Neural cell (in vitro differentiated cells): ENCODE measurements around the gene REPS1. TPM values are rescaled to one million over a fixed set of nuclear protein-coding genes. Genes with fewer than 3 reads are reported as not detected.

Source experiments
- H2AFZ ChIP-seq: fragments of 200-600, 300-800 bp; sonication (generic), shearing (Covaris generic); 2 replicates; pipeline ENCODE4 v1.6.0; 2014; ENCODE audit warnings: low read depth, mild to moderate bottlenecking, antibody characterized with exemption, low read length, moderate library complexity
- H3F3A ChIP-seq: fragments of 200-600 bp; shearing (Covaris generic); 2 replicates; pipeline ENCODE4 v1.6.1; 2016; ENCODE audit warnings: mild to moderate bottlenecking, moderate library complexity, mixed read lengths, antibody characterized with exemption, low read length; ENCODE audit not compliant: insufficient read depth, poor library complexity, severe bottlenecking
- H3K27ac ChIP-seq: fragments of 200-600, 300-800 bp; sonication (generic), shearing (Covaris generic); 2 replicates; pipeline ENCODE4 v1.5.1; 2014; ENCODE audit warnings: mild to moderate bottlenecking, low read length, moderate library complexity
- H3K27me3 ChIP-seq: fragments of 300-800, 200-600 bp; sonication (generic), shearing (Covaris generic); 2 replicates; pipeline ENCODE4 v1.6.0; 2014; ENCODE audit warnings: mild to moderate bottlenecking, low read depth, low read length, moderate library complexity; ENCODE audit not compliant: insufficient read depth
- H3K36me3 ChIP-seq: fragments of 300-800, 200-600 bp; sonication (generic), shearing (Covaris generic); 2 replicates; pipeline ENCODE4 v1.5.1; 2014; ENCODE audit warnings: mild to moderate bottlenecking, antibody characterized with exemption, low read length, moderate library complexity; ENCODE audit not compliant: insufficient read depth
- H3K4me2 ChIP-seq: fragments of 300-800, 200-600 bp; sonication (generic), shearing (Covaris generic); 2 replicates; pipeline ENCODE4 v1.6.0; 2014; ENCODE audit warnings: mild to moderate bottlenecking, low read length
- H3K4me3 ChIP-seq: fragments of 300-800, 200-600 bp; sonication (generic), shearing (Covaris generic); 2 replicates; pipeline ENCODE4 v1.5.1; 2014; ENCODE audit warnings: mild to moderate bottlenecking, low read length, moderate library complexity
- H3K79me2 ChIP-seq: fragments of 200-600 bp; shearing (Covaris generic); replicated peaks from 2 replicates; pipeline ENCODE4 v1.6.0; 2014; ENCODE audit warnings: mild to moderate bottlenecking, low read length, moderate library complexity; ENCODE audit not compliant: insufficient read depth
- H3K9ac ChIP-seq: fragments of 300-800, 200-600 bp; sonication (generic), shearing (Covaris generic); 2 replicates; pipeline ENCODE4 v1.6.1; 2016; ENCODE audit warnings: mild to moderate bottlenecking, low read length, mixed read lengths
- H3K9me2 ChIP-seq: fragments of 200-600 bp; shearing (Covaris generic); 2 replicates; pipeline ENCODE4 v1.6.1; 2016; ENCODE audit warnings: mild to moderate bottlenecking, low read length, mixed read lengths; ENCODE audit not compliant: insufficient read depth
- H3K9me3 ChIP-seq: fragments of 200-600, 300-800 bp; sonication (generic), shearing (Covaris generic); 2 replicates; pipeline ENCODE4 v1.6.1; 2016; ENCODE audit warnings: mild to moderate bottlenecking, mixed run types, low read length, moderate library complexity, mixed read lengths
- H4K20me1 ChIP-seq: fragments of 200-600 bp; shearing (Covaris generic); 2 replicates; pipeline ENCODE4 v1.6.1; 2016; ENCODE audit warnings: mild to moderate bottlenecking, mixed run types; ENCODE audit not compliant: insufficient read depth
- EP300 ChIP-seq: fragments of 450-650 bp; conservative IDR thresholded peaks from 2 replicates; pipeline ENCODE4 v1.6.1; 2014; ENCODE audit warnings: antibody characterized with exemption, mild to moderate bottlenecking, moderate library complexity; ENCODE audit not compliant: poor library complexity, severe bottlenecking
- EZH2 ChIP-seq: fragments of 200-600, 300-800 bp; shearing (Covaris generic), sonication (generic); IDR thresholded peaks from 2 replicates; pipeline ENCODE4 v1.6.1; 2014; ENCODE audit warnings: antibody characterized with exemption, low read length, borderline replicate concordance, mild to moderate bottlenecking; ENCODE audit not compliant: insufficient read depth, poor library complexity, severe bottlenecking
- MXI1 ChIP-seq: fragments of 450-650 bp; conservative IDR thresholded peaks from 2 replicates; pipeline ENCODE4 v1.6.1; 2014; ENCODE audit warnings: antibody characterized with exemption, mild to moderate bottlenecking; ENCODE audit not compliant: poor library complexity, severe bottlenecking
- POLR2AphosphoS5 ChIP-seq: IDR thresholded peaks from 2 replicates; pipeline ENCODE4 v1.6.1; 2012
- RAD21 ChIP-seq: fragments of 450-650 bp; conservative IDR thresholded peaks from 2 replicates; pipeline ENCODE4 v1.6.1; 2014; ENCODE audit warnings: antibody characterized with exemption, mild to moderate bottlenecking, moderate library complexity
- SMC3 ChIP-seq: fragments of 450-650 bp; conservative IDR thresholded peaks from 2 replicates; pipeline ENCODE4 v1.6.1; 2014; ENCODE audit warnings: antibody characterized with exemption, mild to moderate bottlenecking, moderate library complexity; ENCODE audit not compliant: poor library complexity
- TAF1 ChIP-seq: IDR thresholded peaks from 2 replicates; pipeline ENCODE4 v1.6.1; 2012; ENCODE audit warnings: low read depth
- polyA plus RNA-seq: library from polyadenylated mRNA; depleted of rRNA; stranded (reverse); fragments of >200 nt; gene quantifications from 2 replicates; pipeline ENCODE4 v1.2.3, GENCODE V29; 2014
- TF ChIP-seq, protein P1 (sequence below): IDR thresholded peaks from 2 replicates; pipeline ENCODE4 v1.6.1; 2012; ENCODE audit warnings: borderline replicate concordance
- TF ChIP-seq, protein P2 (sequence below): fragments of 450-650 bp; IDR thresholded peaks from 2 replicates; pipeline ENCODE4 v1.5.1; 2014; ENCODE audit warnings: antibody characterized with exemption, mild to moderate bottlenecking, moderate library complexity; ENCODE audit not compliant: poor library complexity, severe bottlenecking

The REPS1 gene
- polyA plus RNA-seq, 1 donor from 2014 or later = 64.9 TPM

DNA sequence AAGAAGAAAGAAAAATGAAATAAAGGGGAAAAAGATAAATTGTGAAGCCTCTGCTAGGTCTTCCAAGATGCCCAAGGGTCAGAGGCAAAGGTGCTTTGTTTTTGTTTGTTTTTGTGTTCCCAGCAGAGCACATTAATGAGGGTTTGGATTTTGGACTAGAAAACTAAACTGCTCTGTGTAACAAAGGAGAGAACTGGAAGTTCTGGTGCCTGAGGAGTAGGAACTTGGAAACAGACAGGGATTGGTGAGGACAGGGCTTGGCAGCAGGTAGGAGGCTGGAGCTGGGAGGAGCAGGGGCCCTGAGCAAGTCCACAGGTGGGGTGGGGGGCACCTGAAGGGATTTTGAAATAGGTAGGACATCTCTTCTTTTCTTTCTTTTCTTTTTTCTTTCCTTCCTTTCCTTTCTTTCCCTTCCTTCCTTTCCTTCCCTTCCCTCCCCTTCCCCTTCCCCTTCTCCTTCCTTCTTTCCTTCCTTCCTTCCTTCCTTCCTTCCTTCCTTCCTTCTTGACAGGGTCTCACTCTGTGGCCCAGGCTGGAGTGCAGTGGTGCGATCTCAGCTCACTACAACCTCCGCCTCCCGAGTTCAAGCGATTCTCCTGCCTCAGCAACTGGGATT lies 25.2 kb upstream of the REPS1 start:
- no peaks in the 10 kb centered on the region for H4K20me1 ChIP-seq
- TF ChIP-seq EP300 = no peak
- TF ChIP-seq, protein P1, sequence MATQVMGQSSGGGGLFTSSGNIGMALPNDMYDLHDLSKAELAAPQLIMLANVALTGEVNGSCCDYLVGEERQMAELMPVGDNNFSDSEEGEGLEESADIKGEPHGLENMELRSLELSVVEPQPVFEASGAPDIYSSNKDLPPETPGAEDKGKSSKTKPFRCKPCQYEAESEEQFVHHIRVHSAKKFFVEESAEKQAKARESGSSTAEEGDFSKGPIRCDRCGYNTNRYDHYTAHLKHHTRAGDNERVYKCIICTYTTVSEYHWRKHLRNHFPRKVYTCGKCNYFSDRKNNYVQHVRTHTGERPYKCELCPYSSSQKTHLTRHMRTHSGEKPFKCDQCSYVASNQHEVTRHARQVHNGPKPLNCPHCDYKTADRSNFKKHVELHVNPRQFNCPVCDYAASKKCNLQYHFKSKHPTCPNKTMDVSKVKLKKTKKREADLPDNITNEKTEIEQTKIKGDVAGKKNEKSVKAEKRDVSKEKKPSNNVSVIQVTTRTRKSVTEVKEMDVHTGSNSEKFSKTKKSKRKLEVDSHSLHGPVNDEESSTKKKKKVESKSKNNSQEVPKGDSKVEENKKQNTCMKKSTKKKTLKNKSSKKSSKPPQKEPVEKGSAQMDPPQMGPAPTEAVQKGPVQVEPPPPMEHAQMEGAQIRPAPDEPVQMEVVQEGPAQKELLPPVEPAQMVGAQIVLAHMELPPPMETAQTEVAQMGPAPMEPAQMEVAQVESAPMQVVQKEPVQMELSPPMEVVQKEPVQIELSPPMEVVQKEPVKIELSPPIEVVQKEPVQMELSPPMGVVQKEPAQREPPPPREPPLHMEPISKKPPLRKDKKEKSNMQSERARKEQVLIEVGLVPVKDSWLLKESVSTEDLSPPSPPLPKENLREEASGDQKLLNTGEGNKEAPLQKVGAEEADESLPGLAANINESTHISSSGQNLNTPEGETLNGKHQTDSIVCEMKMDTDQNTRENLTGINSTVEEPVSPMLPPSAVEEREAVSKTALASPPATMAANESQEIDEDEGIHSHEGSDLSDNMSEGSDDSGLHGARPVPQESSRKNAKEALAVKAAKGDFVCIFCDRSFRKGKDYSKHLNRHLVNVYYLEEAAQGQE = no peak
- no peak for TF ChIP-seq TAF1
- TF ChIP-seq EZH2 = no peak
- TF ChIP-seq MXI1 = no peak
- TF ChIP-seq, protein P2, sequence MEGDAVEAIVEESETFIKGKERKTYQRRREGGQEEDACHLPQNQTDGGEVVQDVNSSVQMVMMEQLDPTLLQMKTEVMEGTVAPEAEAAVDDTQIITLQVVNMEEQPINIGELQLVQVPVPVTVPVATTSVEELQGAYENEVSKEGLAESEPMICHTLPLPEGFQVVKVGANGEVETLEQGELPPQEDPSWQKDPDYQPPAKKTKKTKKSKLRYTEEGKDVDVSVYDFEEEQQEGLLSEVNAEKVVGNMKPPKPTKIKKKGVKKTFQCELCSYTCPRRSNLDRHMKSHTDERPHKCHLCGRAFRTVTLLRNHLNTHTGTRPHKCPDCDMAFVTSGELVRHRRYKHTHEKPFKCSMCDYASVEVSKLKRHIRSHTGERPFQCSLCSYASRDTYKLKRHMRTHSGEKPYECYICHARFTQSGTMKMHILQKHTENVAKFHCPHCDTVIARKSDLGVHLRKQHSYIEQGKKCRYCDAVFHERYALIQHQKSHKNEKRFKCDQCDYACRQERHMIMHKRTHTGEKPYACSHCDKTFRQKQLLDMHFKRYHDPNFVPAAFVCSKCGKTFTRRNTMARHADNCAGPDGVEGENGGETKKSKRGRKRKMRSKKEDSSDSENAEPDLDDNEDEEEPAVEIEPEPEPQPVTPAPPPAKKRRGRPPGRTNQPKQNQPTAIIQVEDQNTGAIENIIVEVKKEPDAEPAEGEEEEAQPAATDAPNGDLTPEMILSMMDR = no peak
- TF ChIP-seq SMC3 = no peak
- no peak for TF ChIP-seq RAD21
- TF ChIP-seq POLR2AphosphoS5 = no peak
- no peaks in the 10 kb centered on the region for H3K27me3 ChIP-seq
- H3F3A ChIP-seq = no peaks in the 10 kb centered on the region
- H3K9me2 ChIP-seq = no peaks in the 10 kb centered on the region
- H3K4me3 ChIP-seq = no peak overlapping the region
- H3K27ac ChIP-seq = no peak overlapping the region
- no peaks in the 10 kb centered on the region for H3K36me3 ChIP-seq
- no peak overlapping the region for H3K9ac ChIP-seq
- H2AFZ ChIP-seq = no peak overlapping the region
- H3K4me2 ChIP-seq = no peak overlapping the region
- H3K9me3 ChIP-seq = no peaks in the 10 kb centered on the region
- no peaks in the 10 kb centered on the region for H3K79me2 ChIP-seq

DNA sequence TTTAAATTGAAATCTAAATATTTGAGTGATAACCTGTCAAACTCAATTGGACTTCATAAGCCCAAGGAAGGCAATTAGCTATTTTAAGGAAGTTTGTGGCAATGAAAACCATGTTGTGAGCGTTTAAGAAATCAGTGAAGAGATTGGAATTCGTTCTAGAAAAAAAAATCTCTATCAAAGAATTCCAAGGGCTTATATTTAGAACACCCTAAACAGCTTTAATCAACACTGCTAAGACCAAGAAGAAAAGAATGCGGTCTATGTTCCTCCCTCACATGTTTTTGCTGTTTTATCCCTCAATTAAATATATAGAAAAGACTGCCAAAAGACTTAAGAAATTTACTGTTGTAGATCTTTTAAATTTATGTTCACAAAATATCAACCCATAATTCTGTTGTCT lies 23.9 kb upstream of the REPS1 start:
- Histone ChIP-seq H4K20me1 (no peaks in the 10 kb centered on the region), H3K4me2 (no peak overlapping the region), H3K27me3 (no peaks in the 10 kb centered on the region), H3K9me2 (no peaks in the 10 kb centered on the region), H3K9me3 (no peaks in the 10 kb centered on the region), H3K36me3 (no peaks in the 10 kb centered on the region), H2AFZ (no peak overlapping the region), H3K27ac (no peak overlapping the region), H3K9ac (no peak overlapping the region), H3F3A (no peaks in the 10 kb centered on the region), H3K4me3 (no peak overlapping the region), H3K79me2 (no peaks in the 10 kb centered on the region)
- no peak for TF ChIP-seq EP300
- TF ChIP-seq TAF1 = no peak
- no peak for TF ChIP-seq RAD21
- no peak for TF ChIP-seq SMC3
- TF ChIP-seq, protein P1 = no peak
- TF ChIP-seq, protein P2 = no peak
- no peak for TF ChIP-seq MXI1
- no peak for TF ChIP-seq EZH2
- TF ChIP-seq POLR2AphosphoS5 = no peak
